Measurements from ENCODE around the gene EEF1AKMT2.

Gene EEF1AKMT2

GRCh38 chr10:124717911-124718741 lies 73.6 kb downstream of the EEF1AKMT2 start:
- peak; percentile 32 for DNase-seq

GRCh38 chr10:124717041-124717757 lies 74.5 kb downstream of the EEF1AKMT2 start:
- no peak for DNase-seq

DNA sequence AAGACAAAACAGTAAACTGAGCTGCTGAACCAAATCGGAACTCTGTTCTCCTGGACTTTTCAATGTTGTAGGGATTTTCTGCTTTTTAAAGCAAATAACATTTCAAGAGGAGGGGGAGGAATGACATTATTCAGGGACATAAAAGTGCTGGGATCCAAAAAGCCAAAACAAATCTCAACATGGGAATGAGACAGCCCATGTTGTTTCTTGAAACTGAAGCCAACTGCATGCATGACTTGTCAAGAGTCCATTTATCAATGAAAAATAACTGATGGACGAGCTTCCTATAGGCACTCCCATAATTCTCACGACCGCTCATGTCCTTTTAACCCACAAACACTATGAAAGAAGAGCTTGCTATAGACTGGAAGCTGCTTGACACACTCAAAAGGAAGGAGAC lies 75.3 kb downstream of the EEF1AKMT2 start:
- no peak for DNase-seq

GRCh38 chr10:124715439-124715838 lies 76.2 kb downstream of the EEF1AKMT2 start:
- DNase-seq: no peak

GRCh38 chr10:124713679-124714255 lies 77.9 kb downstream of the EEF1AKMT2 start:
- no peak for DNase-seq

GRCh38 chr10:124712704-124713407 lies 78.8 kb downstream of the EEF1AKMT2 start:
- DNase-seq: no peak

DNA sequence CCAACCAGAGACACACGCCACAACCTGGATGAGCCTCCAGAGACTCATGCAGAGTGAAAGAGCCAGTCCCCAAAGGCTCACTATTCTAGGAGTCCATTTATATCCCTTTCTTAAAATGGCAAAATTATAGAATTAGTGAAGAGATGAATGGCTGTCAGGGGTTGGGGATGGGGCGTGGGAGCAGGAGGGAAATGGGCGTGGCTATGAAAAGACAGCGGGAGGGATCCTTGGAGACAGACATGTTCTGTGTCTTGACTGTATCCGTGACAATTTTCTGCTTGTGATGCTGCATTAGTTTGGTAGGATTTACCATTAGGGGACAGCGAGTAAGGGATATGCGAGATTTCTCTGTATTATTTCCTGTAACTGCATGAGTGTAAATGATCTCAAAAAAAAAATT lies 80.5 kb downstream of the EEF1AKMT2 start:
- DNase-seq: no peak

GRCh38 chr10:124710266-124710881 lies 81.3 kb downstream of the EEF1AKMT2 start:
- no peak for DNase-seq

- no peak for DNase-seq
Observed at GRCh38 chr10:124709861-124710260, 81.8 kb downstream of the EEF1AKMT2 start.

DNA sequence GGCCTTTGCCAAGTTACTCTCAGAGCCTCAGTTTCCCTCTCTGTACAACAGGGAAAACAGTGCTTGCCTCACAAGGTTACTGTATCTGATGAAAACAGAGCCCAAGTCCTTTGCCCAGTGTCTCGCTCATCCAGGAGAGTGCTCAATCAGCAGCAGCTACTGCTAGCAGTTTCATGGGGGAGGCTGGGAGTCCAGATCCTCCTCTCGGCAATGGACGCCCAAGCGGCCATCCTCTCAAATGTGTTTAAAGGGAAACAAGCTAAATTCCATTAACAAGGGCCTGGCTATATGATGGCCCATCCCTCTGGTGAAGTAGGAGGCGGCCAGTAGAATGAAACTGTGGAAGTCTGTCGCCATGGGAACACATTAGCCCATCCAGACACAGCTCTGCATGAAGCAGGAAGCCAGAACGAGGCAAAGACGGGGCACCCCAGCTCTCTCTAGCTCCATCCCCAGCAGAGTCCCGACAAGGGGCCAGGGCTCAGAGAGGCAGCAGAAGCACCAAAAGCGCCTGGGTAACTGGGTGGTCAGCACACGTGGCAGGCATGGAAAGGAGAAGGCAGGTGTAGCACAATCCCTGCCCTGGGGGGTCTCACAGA lies 82.7 kb downstream of the EEF1AKMT2 start:
- no peak for DNase-seq

GRCh38 chr10:124708246-124708779 lies 83.4 kb downstream of the EEF1AKMT2 start:
- DNase-seq: no peak
